ENCODE data around the gene TSNAXIP1. TPM values are rescaled to one million over a fixed set of nuclear protein-coding genes. Genes with fewer than 3 reads are reported as not detected.

TSNAXIP1 gene, protein sequence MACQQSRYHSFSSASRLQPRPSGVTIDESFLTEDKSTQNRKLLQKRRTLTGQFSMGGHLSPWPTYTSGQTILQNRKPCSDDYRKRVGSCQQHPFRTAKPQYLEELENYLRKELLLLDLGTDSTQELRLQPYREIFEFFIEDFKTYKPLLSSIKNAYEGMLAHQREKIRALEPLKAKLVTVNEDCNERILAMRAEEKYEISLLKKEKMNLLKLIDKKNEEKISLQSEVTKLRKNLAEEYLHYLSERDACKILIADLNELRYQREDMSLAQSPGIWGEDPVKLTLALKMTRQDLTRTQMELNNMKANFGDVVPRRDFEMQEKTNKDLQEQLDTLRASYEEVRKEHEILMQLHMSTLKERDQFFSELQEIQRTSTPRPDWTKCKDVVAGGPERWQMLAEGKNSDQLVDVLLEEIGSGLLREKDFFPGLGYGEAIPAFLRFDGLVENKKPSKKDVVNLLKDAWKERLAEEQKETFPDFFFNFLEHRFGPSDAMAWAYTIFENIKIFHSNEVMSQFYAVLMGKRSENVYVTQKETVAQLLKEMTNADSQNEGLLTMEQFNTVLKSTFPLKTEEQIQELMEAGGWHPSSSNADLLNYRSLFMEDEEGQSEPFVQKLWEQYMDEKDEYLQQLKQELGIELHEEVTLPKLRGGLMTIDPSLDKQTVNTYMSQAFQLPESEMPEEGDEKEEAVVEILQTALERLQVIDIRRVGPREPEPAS
- 0.88 and 1.8 TPM in 2 replicates for total RNA-seq

DNA sequence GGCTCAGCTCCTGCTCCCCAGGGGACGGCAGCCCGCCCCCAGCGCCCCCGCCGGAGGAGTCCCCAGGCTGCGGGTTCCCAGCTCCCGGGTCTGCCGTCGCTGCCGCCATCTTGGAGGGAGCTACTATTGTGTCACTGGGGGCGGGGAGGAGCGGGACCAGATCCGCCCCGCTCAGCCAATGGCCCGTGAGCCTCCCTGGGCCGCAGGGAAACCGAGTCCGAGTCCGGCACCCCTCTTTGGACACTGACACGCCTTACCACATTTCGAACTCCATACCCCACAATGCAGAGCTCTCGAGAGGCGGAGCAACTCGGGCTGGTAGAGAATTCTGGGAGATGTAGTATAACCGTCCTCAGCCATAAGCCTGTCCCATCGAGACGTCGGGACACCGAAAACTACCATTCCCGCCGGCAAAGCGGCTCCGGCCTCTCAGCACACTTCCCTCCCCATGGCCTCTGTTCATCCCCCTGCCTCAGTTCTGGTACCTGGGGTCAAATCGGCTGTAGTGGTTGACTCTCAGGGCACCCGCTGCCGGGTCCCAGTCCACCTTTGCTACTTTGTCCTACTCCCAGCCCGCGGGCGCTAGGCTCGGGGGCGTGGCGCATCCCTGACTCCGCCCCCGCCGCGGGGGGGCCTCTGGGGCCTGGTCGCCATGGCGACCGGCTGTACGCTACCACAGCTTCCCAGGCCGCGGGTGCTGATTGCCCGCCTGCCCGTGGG is at the start of gene TSNAXIP1, which contains the start of gene RANBP10:
Gene TSNAXIP1 (plus strand): TSS at position 462 of the 720 bp plus-strand sequence. CDS start 261 bp downstream, outside the sequence.
Gene RANBP10 (minus strand): TSS at position 133 of the 720 bp plus-strand sequence. CDS start 24 bp downstream, at position 109.
- Histone ChIP-seq H2AFZ (ENCODE audit: low read length) (peak within 1 kb of the TSS; percentile 94), H3K4me2 (ENCODE audit: insufficient read depth, low read length) (peak within 1 kb of the TSS; percentile 92), H3K4me3 (ENCODE audit: insufficient read depth, low read length) (peak within 1 kb of the TSS; percentile 99), H4K20me1 (ENCODE audit: insufficient read depth, low read length) (peaks cover 7% of the 10 kb centered on the region), H3K27ac (ENCODE audit: low read depth, low read length) (peak within 1 kb of the TSS; percentile 82), H3K36me3 (ENCODE audit: insufficient read depth, low read length) (peaks cover 6% of the 10 kb centered on the region), H3K9me3 (ENCODE audit: low read depth, low read length) (no peaks in the 10 kb centered on the region), H3K27me3 (ENCODE audit: insufficient read depth, low read length) (no peaks in the 10 kb centered on the region), H3K79me2 (ENCODE audit: insufficient read depth, low read length) (peaks cover 41% of the 10 kb centered on the region), H3K4me1 (ENCODE audit: insufficient read depth, low read length) (peaks cover 11% of the 10 kb centered on the region)
- DNase-seq (ENCODE audit: insufficient read length, low spot score, missing footprints) = peak; percentile 98
- TF ChIP-seq, protein P1, sequence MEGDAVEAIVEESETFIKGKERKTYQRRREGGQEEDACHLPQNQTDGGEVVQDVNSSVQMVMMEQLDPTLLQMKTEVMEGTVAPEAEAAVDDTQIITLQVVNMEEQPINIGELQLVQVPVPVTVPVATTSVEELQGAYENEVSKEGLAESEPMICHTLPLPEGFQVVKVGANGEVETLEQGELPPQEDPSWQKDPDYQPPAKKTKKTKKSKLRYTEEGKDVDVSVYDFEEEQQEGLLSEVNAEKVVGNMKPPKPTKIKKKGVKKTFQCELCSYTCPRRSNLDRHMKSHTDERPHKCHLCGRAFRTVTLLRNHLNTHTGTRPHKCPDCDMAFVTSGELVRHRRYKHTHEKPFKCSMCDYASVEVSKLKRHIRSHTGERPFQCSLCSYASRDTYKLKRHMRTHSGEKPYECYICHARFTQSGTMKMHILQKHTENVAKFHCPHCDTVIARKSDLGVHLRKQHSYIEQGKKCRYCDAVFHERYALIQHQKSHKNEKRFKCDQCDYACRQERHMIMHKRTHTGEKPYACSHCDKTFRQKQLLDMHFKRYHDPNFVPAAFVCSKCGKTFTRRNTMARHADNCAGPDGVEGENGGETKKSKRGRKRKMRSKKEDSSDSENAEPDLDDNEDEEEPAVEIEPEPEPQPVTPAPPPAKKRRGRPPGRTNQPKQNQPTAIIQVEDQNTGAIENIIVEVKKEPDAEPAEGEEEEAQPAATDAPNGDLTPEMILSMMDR (IDR thresholded peaks at IDR 0.05; ENCODE audit: extremely low read depth, low read depth, low read length) = no peak

DNA sequence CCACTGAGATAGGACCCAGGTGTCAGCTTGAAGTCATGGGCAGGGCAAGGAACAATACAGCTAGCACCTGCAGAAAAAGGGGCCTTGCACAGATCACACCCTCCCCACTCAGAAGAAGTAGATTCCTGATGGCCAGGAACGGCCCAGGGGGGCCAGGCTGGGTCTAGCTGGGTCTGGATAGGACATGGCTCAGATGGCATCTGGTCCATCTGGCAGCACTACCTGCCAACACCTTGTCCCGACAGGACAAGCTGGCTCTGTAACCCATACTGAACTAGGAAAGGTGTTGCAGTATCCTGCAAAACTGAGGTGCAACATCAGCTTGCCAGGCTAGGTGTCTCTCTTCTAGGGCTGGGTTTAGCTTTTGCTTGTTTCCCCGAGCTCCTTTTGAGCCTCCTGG is 48.7 kb upstream of the TSNAXIP1 start:
- TF ChIP-seq, protein P1 (IDR thresholded peaks at IDR 0.05; ENCODE audit: extremely low read depth, low read depth, low read length) = no peak
- no peak overlapping the region for H3K4me2 ChIP-seq (ENCODE audit: insufficient read depth, low read length)
- H3K27ac ChIP-seq (ENCODE audit: low read depth, low read length) = no peak overlapping the region
- DNase-seq (ENCODE audit: insufficient read length, low spot score, missing footprints) = no peak
- no peaks in the 10 kb centered on the region for H3K27me3 ChIP-seq (ENCODE audit: insufficient read depth, low read length)
- no peaks in the 10 kb centered on the region for H3K36me3 ChIP-seq (ENCODE audit: insufficient read depth, low read length)
- no peak overlapping the region for H2AFZ ChIP-seq (ENCODE audit: low read length)
- no peaks in the 10 kb centered on the region for H3K9me3 ChIP-seq (ENCODE audit: low read depth, low read length)
- H3K4me3 ChIP-seq (ENCODE audit: insufficient read depth, low read length) = no peak overlapping the region
- no peaks in the 10 kb centered on the region for H3K79me2 ChIP-seq (ENCODE audit: insufficient read depth, low read length)
- no peaks in the 10 kb centered on the region for H3K4me1 ChIP-seq (ENCODE audit: insufficient read depth, low read length)
- peaks cover 6% of the 10 kb centered on the region for H4K20me1 ChIP-seq (ENCODE audit: insufficient read depth, low read length)

DNA sequence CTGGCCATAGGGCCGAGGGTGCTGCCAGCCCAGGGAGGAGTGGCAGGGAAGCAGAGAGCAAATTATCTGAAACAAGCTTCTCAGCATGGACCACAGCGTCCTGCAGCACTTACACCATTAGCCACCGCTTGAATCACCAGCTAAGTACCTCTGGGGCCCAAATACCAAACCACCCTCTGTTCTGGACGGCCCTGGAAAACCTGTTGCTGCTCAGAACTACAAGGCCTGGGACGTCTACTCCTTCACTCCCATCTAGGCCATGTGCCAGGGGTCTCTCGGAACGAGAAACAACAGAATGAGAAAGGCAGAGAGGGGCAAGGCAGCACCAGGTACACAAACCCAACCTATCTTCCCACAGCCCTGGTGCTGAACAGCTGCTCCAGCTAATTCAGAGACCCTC is 47.7 kb upstream of the TSNAXIP1 start:
- Histone ChIP-seq H3K4me3 (ENCODE audit: insufficient read depth, low read length) (no peak overlapping the region), H3K9me3 (ENCODE audit: low read depth, low read length) (no peaks in the 10 kb centered on the region), H3K4me1 (ENCODE audit: insufficient read depth, low read length) (no peaks in the 10 kb centered on the region), H3K27me3 (ENCODE audit: insufficient read depth, low read length) (no peaks in the 10 kb centered on the region), H3K79me2 (ENCODE audit: insufficient read depth, low read length) (no peaks in the 10 kb centered on the region), H3K4me2 (ENCODE audit: insufficient read depth, low read length) (no peak overlapping the region), H2AFZ (ENCODE audit: low read length) (no peak overlapping the region), H3K36me3 (ENCODE audit: insufficient read depth, low read length) (no peaks in the 10 kb centered on the region), H3K27ac (ENCODE audit: low read depth, low read length) (no peak overlapping the region), H4K20me1 (ENCODE audit: insufficient read depth, low read length) (peaks cover 8% of the 10 kb centered on the region)
- no peak for DNase-seq (ENCODE audit: insufficient read length, low spot score, missing footprints)
- TF ChIP-seq, protein P1 (IDR thresholded peaks at IDR 0.05; ENCODE audit: extremely low read depth, low read depth, low read length) = no peak
